SU-DHL-6 (cell line): ENCODE results near the gene SCNM1.
A peak's percentile ranks its signal among the peaks of the same experiment; 100 is the strongest.
"Not testable (repeated sequence)": the region's sequence is repeated elsewhere in the genome, so short reads cannot be mapped to it uniquely, and the experiment has no call there.

Experiments used
- H2AFZ ChIP-seq: fragments of 200-600 bp; sonication (generic); 2 replicates; pipeline ENCODE4 v1.6.1; 2014; ENCODE audit warnings: low read depth, mild to moderate bottlenecking, moderate library complexity, mixed read lengths, antibody characterized with exemption, low read length; ENCODE audit not compliant: severe bottlenecking
- H3F3A ChIP-seq: fragments of 200-600 bp; shearing (Covaris generic); 2 replicates; pipeline ENCODE4 v1.6.0; 2016; ENCODE audit warnings: antibody characterized with exemption, mild to moderate bottlenecking; ENCODE audit not compliant: insufficient read depth
- H3K27ac ChIP-seq: fragments of 200-600 bp; sonication (generic); 2 replicates; pipeline ENCODE4 v1.5.1; 2016; ENCODE audit warnings: low read depth, mild to moderate bottlenecking, low read length, moderate library complexity, mixed read lengths
- H3K27me3 ChIP-seq: fragments of 200-600 bp; sonication (generic), shearing (Covaris generic); 2 replicates; pipeline ENCODE4 v1.6.0; 2014; ENCODE audit warnings: mild to moderate bottlenecking, low read length
- H3K36me3 ChIP-seq: fragments of 200-600 bp; sonication (generic); 2 replicates; pipeline ENCODE4 v1.6.1; 2014; ENCODE audit warnings: mild to moderate bottlenecking, low read length, mixed read lengths
- H3K4me2 ChIP-seq: fragments of 300-600, 200-600 bp; shearing (Covaris generic), sonication (generic); 2 replicates; pipeline ENCODE4 v1.6.0; 2014; ENCODE audit warnings: low read length, low read depth, mild to moderate bottlenecking; ENCODE audit not compliant: poor library complexity, severe bottlenecking
- H3K4me3 ChIP-seq: fragments of 200-600 bp; sonication (generic); 2 replicates; pipeline ENCODE4 v1.5.1; 2014; ENCODE audit warnings: antibody characterized with exemption, low read length, mild to moderate bottlenecking, mixed read lengths; ENCODE audit not compliant: insufficient read depth, poor library complexity, severe bottlenecking
- H3K79me2 ChIP-seq: fragments of 200-600 bp; sonication (generic); 2 replicates; pipeline ENCODE4 v1.6.1; 2014; ENCODE audit warnings: mild to moderate bottlenecking, low read length, moderate library complexity; ENCODE audit not compliant: insufficient read depth
- H3K9ac ChIP-seq: fragments of 200-600 bp; sonication (generic); 2 replicates; pipeline ENCODE4 v1.7.0; 2014; ENCODE audit warnings: mild to moderate bottlenecking, low read length
- H3K9me2 ChIP-seq: fragments of 200-600 bp; sonication (generic); replicated peaks from 2 replicates; pipeline ENCODE4 v1.6.1; 2014; ENCODE audit warnings: low read length; ENCODE audit not compliant: insufficient read depth
- H3K9me3 ChIP-seq: fragments of 200-600 bp; sonication (generic); 2 replicates; pipeline ENCODE4 v1.6.1; 2014; ENCODE audit warnings: low read length, mixed read lengths; ENCODE audit not compliant: insufficient read depth
- H4K20me1 ChIP-seq: fragments of 200-600 bp; sonication (generic); 2 replicates; pipeline ENCODE4 v1.6.1; 2014; ENCODE audit warnings: low read depth, mild to moderate bottlenecking, antibody characterized with exemption, low read length, moderate library complexity, mixed read lengths
- CTCF ChIP-seq: fragments of 200-600 bp; sonication (generic); IDR thresholded peaks from one replicate; pipeline ENCODE4 v1.5.1; 2017; ENCODE audit warnings: antibody characterized with exemption, mild to moderate bottlenecking, low read length, moderate library complexity; ENCODE audit not compliant: insufficient read depth, poor library complexity, severe bottlenecking
- EZH2phosphoT487 ChIP-seq: fragments of 200-600 bp; sonication (generic), shearing (Covaris generic); conservative IDR thresholded peaks from 2 replicates; pipeline ENCODE4 v1.6.1; 2018; ENCODE audit warnings: mild to moderate bottlenecking, antibody characterized with exemption, low read length, moderate library complexity, mixed read lengths

SCNM1 gene

GRCh38 chr1:151198254-151199127, 32.5 kb downstream of the SCNM1 start, which contains the start of gene PIP5K1A:
TSS of gene PIP5K1A (plus strand) at chr1:151198552. CDS start at chr1:151198997, 445 bp downstream.
- peak within 1 kb of the TSS; percentile 84 for H3K9ac ChIP-seq
- TF ChIP-seq CTCF = no peak
- TF ChIP-seq EZH2phosphoT487 = no peak
- peak within 1 kb of the TSS; percentile 92 for H3K4me2 ChIP-seq
- peak within 1 kb of the TSS; percentile 68 for H3K27ac ChIP-seq
- H3K9me2 ChIP-seq = no peaks in the 10 kb centered on the region
- 0 out of 2 replicates have a peak, but pooled peaks cover 3% of the 10 kb centered on the region for H3K36me3 ChIP-seq
- H3K4me3 ChIP-seq = peak within 1 kb of the TSS; percentile 77
- H4K20me1 ChIP-seq = 0 out of 2 replicates have a peak, but pooled peaks cover 6% of the 10 kb centered on the region
- no peaks in the 10 kb centered on the region for H3K9me3 ChIP-seq
- peak within 1 kb of the TSS; percentile 66 for H2AFZ ChIP-seq
- peaks cover 49% of the 10 kb centered on the region for H3K79me2 ChIP-seq
- no peaks in the 10 kb centered on the region for H3K27me3 ChIP-seq
- H3F3A ChIP-seq = peaks cover 8% of the 10 kb centered on the region

GRCh38 chr1:151199873-151200581, 34.1 kb downstream of the SCNM1 start:
- Histone ChIP-seq H3K9me2 (no peaks in the 10 kb centered on the region), H2AFZ (no peak overlapping the region), H3K27ac (peak overlapping the region; percentile 68), H3K9me3 (no peaks in the 10 kb centered on the region), H3K4me3 (peak overlapping the region; percentile 77), H3K9ac (peak overlapping the region; percentile 84), H3K36me3 (0 out of 2 replicates have a peak, but pooled peaks cover 9% of the 10 kb centered on the region), H3F3A (peaks cover 5% of the 10 kb centered on the region), H3K4me2 (peak overlapping the region; percentile 92), H3K27me3 (no peaks in the 10 kb centered on the region), H4K20me1 (peaks cover 12% of the 10 kb centered on the region), H3K79me2 (peaks cover 64% of the 10 kb centered on the region)
- no peak for TF ChIP-seq CTCF
- TF ChIP-seq EZH2phosphoT487 = no peak

GRCh38 chr1:151205381-151205965, 39.5 kb downstream of the SCNM1 start:
- not testable (repeated sequence) for H2AFZ ChIP-seq, H3K27me3 ChIP-seq, H3K9me3 ChIP-seq, H3F3A ChIP-seq, H3K4me3 ChIP-seq, H3K9ac ChIP-seq, H3K4me2 ChIP-seq, H3K27ac ChIP-seq, H3K9me2 ChIP-seq
- Histone ChIP-seq H3K79me2 (peaks cover 89% of the 10 kb centered on the region), H3K36me3 (peaks cover 18% of the 10 kb centered on the region; the same call in 1 of the 2 replicates), H4K20me1 (peaks cover 18% of the 10 kb centered on the region)
